ENCODE data around the gene TSPAN18.

Gene TSPAN18

GRCh38 chr11:44777209-44778194, 50.7 kb downstream of the TSPAN18 start:
- H3K4me3 ChIP-seq (ENCODE audit: low read depth, low read length, poor library complexity, severe bottlenecking), result no peak overlapping the region
- H3K9ac ChIP-seq (ENCODE audit: low read length), result no peak overlapping the region
- H3K27me3 ChIP-seq (ENCODE audit: insufficient read depth, low read length), result no peaks in the 10 kb centered on the region
- H3K4me1 ChIP-seq (ENCODE audit: insufficient read depth, low read length, severe bottlenecking), result no peaks in the 10 kb centered on the region
- TF ChIP-seq EZH2 (IDR thresholded peaks at IDR 0.05; ENCODE audit: borderline replicate concordance, low read length), result no peak
- TF ChIP-seq, protein P1, sequence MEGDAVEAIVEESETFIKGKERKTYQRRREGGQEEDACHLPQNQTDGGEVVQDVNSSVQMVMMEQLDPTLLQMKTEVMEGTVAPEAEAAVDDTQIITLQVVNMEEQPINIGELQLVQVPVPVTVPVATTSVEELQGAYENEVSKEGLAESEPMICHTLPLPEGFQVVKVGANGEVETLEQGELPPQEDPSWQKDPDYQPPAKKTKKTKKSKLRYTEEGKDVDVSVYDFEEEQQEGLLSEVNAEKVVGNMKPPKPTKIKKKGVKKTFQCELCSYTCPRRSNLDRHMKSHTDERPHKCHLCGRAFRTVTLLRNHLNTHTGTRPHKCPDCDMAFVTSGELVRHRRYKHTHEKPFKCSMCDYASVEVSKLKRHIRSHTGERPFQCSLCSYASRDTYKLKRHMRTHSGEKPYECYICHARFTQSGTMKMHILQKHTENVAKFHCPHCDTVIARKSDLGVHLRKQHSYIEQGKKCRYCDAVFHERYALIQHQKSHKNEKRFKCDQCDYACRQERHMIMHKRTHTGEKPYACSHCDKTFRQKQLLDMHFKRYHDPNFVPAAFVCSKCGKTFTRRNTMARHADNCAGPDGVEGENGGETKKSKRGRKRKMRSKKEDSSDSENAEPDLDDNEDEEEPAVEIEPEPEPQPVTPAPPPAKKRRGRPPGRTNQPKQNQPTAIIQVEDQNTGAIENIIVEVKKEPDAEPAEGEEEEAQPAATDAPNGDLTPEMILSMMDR (IDR thresholded peaks at IDR 0.05; ENCODE audit: low read length), result no peak
- no peaks in the 10 kb centered on the region for H4K20me1 ChIP-seq (ENCODE audit: insufficient read depth, low read length)
- H3K4me2 ChIP-seq (ENCODE audit: low read length), result no peak overlapping the region
- H3K36me3 ChIP-seq (ENCODE audit: insufficient read depth, low read length), result no peaks in the 10 kb centered on the region
- no peak overlapping the region for H2AFZ ChIP-seq (ENCODE audit: low read length)
- H3K9me3 ChIP-seq (ENCODE audit: low read length), result no peaks in the 10 kb centered on the region
- H3K27ac ChIP-seq (ENCODE audit: low read depth, low read length, poor library complexity, severe bottlenecking), result no peak overlapping the region
- H3K79me2 ChIP-seq (ENCODE audit: insufficient read depth, low read length), result no peaks in the 10 kb centered on the region
- no peaks in the 10 kb centered on the region for H3F3A ChIP-seq (ENCODE audit: insufficient read depth, low read length)
- no peaks in the 10 kb centered on the region for H3K9me2 ChIP-seq (ENCODE audit: low read depth, low read length)

DNA sequence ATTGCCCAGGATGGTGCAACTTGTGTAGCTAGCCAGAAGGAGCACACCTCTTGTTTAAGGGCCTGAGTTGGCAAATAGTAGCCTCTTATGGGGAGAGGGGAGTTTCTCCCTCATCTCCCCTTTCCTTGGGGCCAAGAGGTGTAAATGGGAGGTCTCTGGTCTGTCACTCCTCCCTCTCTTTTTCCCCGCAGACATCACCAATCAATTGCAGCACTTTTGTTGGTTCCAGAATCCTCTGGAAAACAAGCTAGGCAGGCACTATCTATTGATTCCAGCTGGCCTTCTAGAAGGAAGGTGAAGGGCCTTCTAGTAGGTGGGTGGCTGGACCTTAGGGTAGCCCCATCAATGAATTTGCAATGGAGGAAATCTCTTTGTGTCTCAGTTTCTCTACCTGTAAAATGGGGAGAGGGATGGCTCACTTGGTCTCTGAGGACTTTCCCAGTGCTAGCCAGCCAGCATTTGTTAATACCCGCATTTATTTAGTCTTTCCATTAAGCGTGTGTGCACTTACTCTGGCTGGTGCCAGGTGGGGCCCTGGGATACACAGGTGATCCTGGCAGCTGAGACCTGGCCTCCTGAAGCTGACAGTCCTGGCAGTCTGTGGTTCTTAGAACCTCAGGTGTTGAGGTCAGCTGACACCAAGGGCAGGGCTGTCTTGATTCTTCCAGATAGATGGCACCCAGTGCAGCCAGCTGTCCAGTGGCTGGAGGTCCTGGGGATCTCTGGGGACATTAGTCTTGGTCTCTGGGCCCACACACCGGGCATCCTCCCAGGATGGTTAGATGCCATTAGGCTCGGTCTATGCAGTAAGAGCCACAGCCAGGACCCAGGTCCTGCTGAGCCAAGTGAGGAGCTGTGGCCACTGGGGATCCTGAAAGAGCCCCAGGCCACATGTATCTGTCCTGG, 51.7 kb downstream of the TSPAN18 start:
- Histone ChIP-seq H3K4me1 (ENCODE audit: insufficient read depth, low read length, severe bottlenecking) (no peaks in the 10 kb centered on the region), H3K4me2 (ENCODE audit: low read length) (no peak overlapping the region)
- TF ChIP-seq EZH2 (IDR thresholded peaks at IDR 0.05; ENCODE audit: borderline replicate concordance, low read length), result no peak
- TF ChIP-seq, protein P1 (IDR thresholded peaks at IDR 0.05; ENCODE audit: low read length), result no peak

DNA sequence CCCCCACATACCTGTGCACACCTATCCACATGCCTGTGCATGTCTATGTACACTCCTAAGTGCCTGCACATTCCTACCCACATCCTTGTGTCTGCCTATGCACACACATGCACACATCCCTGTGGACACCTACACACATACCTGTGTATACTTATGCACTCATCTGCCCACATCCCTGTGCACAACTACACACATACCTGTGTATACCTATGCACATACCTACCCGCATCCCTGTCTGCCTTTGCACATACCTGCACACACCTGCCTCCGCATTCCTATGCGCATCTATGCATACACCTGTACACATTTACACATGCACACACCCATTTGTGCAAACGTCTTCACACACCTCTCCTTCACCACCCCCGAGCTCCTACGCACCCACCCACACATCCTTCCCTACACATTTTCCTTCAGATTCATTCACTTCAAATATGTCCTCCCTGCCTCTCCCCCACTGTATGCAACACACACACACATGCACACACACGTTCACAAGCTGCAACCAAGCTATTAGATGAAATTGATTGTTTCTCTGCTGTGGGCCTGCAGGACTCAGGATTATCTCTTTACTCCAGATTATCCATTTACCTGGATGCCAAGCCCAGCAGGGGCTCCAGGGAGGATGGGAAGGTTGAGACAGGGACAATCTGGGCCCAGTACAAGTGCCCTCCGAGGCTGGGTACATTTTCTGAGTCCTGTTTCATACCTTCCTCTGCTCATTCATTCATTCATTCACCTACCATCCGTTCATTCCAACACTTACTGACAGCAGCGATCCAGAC, 53.2 kb downstream of the TSPAN18 start:
- 0 out of 2 replicates have a peak, but pooled peaks cover under 1% of the 10 kb centered on the region for H3K27me3 ChIP-seq (ENCODE audit: insufficient read depth, low read length)
- H3K9me2 ChIP-seq (ENCODE audit: low read depth, low read length), result no peaks in the 10 kb centered on the region
- TF ChIP-seq, protein P1 (IDR thresholded peaks at IDR 0.05; ENCODE audit: low read length), result no peak
- no peak for TF ChIP-seq EZH2 (IDR thresholded peaks at IDR 0.05; ENCODE audit: borderline replicate concordance, low read length)
- no peaks in the 10 kb centered on the region for H3K4me1 ChIP-seq (ENCODE audit: insufficient read depth, low read length, severe bottlenecking)
- H3K4me2 ChIP-seq (ENCODE audit: low read length), result no peak overlapping the region
- H3K27ac ChIP-seq (ENCODE audit: low read depth, low read length, poor library complexity, severe bottlenecking), result no peak overlapping the region
- no peaks in the 10 kb centered on the region for H3K36me3 ChIP-seq (ENCODE audit: insufficient read depth, low read length)
- no peaks in the 10 kb centered on the region for H3K79me2 ChIP-seq (ENCODE audit: insufficient read depth, low read length)
- H2AFZ ChIP-seq (ENCODE audit: low read length), result no peak overlapping the region
- H3K9ac ChIP-seq (ENCODE audit: low read length), result no peak overlapping the region
- no peaks in the 10 kb centered on the region for H3F3A ChIP-seq (ENCODE audit: insufficient read depth, low read length)
- H4K20me1 ChIP-seq (ENCODE audit: insufficient read depth, low read length), result no peaks in the 10 kb centered on the region
- no peaks in the 10 kb centered on the region for H3K9me3 ChIP-seq (ENCODE audit: low read length)
- no peak overlapping the region for H3K4me3 ChIP-seq (ENCODE audit: low read depth, low read length, poor library complexity, severe bottlenecking)

More for the DNA sequence above, 51.7 kb downstream of the TSPAN18 start:
- H3K4me3 ChIP-seq (ENCODE audit: low read depth, low read length, poor library complexity, severe bottlenecking), result no peak overlapping the region
- H2AFZ ChIP-seq (ENCODE audit: low read length), result no peak overlapping the region
- H4K20me1 ChIP-seq (ENCODE audit: insufficient read depth, low read length), result no peaks in the 10 kb centered on the region
- H3K27me3 ChIP-seq (ENCODE audit: insufficient read depth, low read length), result no peaks in the 10 kb centered on the region
- H3K9me3 ChIP-seq (ENCODE audit: low read length), result no peaks in the 10 kb centered on the region
- H3K27ac ChIP-seq (ENCODE audit: low read depth, low read length, poor library complexity, severe bottlenecking), result no peak overlapping the region
- no peaks in the 10 kb centered on the region for H3K9me2 ChIP-seq (ENCODE audit: low read depth, low read length)
- H3K36me3 ChIP-seq (ENCODE audit: insufficient read depth, low read length), result no peaks in the 10 kb centered on the region
- no peak overlapping the region for H3K9ac ChIP-seq (ENCODE audit: low read length)
- H3F3A ChIP-seq (ENCODE audit: insufficient read depth, low read length), result no peaks in the 10 kb centered on the region
- no peaks in the 10 kb centered on the region for H3K79me2 ChIP-seq (ENCODE audit: insufficient read depth, low read length)

Measured in OCI-LY1 (cell line).